ENCODE measurements around the gene SNX25.

- no peak for TF ChIP-seq YY1 (IDR thresholded peaks at IDR 0.05; ENCODE audit: low read depth)
- no peak for TF ChIP-seq CREB1 (IDR thresholded peaks at IDR 0.05; ENCODE audit: low read depth)
- no peak for TF ChIP-seq NFIC (IDR thresholded peaks at IDR 0.05)
- TF ChIP-seq CEBPB (IDR thresholded peaks at IDR 0.05) = no peak
Measured at GRCh38 chr4:185395238-185395955, 186.0 kb downstream of the SNX25 start, which contains the start of gene LRP2BP.

Measured in Ishikawa (cell line).